Testis (tissue), 3 donors: ENCODE measurements around the gene LYST. TPM values are rescaled to one million over a fixed set of nuclear protein-coding genes. Genes with fewer than 3 reads are reported as not detected.

Experiments
- DNase-seq: peaks from one replicate; pipeline ENCODE4 v3.0.0-alpha.2; 2019
- H3K27ac ChIP-seq, 2 donors: fragments of 200-600 bp; sonication (generic); one replicate each; pipeline ENCODE4 v1.5.1; 2019
- H3K27me3 ChIP-seq: fragments of 200-600 bp; sonication (generic); one replicate; pipeline ENCODE4 v1.5.1; 2019
- H3K36me3 ChIP-seq: fragments of 200-600 bp; sonication (generic); one replicate; pipeline ENCODE4 v1.5.1; 2017; ENCODE audit warnings: low read depth; ENCODE audit errors: missing control alignments
- H3K4me1 ChIP-seq: fragments of 200-600 bp; sonication (generic); one replicate; pipeline ENCODE4 v1.5.1; 2019
- H3K4me3 ChIP-seq, 2 donors: fragments of 200-600 bp; sonication (generic); one replicate each; pipeline ENCODE4 v1.5.1; 2017 to 2019
- H3K9me3 ChIP-seq: fragments of 200-600 bp; sonication (generic); one replicate; pipeline ENCODE4 v1.5.1; 2017
- CTCF ChIP-seq, 3 experiments: fragments of 450-650 bp in 2 of 3; fragments of 200-600 bp in 1 of 3; sonication (generic) in 1 of 3; IDR thresholded peaks; one replicate each; pipeline ENCODE4 v1.5.1; 2016 to 2019; ENCODE audit warnings: antibody characterized with exemption in 3 of 3, mild to moderate bottlenecking in 2 of 3, moderate library complexity in 1 of 3
- POLR2A ChIP-seq: fragments of 450-650 bp; IDR thresholded peaks from one replicate; pipeline ENCODE4 v1.6.1; 2017; ENCODE audit warnings: antibody characterized with exemption, mild to moderate bottlenecking, moderate library complexity
- WGBS, 2 donors: methylation state at CpG; one replicate each; pipeline ENCODE4 v1.1.5; 2018; 5-methylcytosine and 5-hydroxymethylcytosine counted together
- intact Hi-C: fragments of 100-400 bp; cut with DNase I; formaldehyde crosslinking; loops from one replicate; pipeline ENCODE4 v1.15.1; 2023; ENCODE audit warnings: low total_unique reads
- polyA plus RNA-seq: library from polyadenylated mRNA; stranded (reverse); fragments of 350-450 nt; fragmentation: Illumina TruSeq; extraction: RNeasy Lipid Tissue Mini Kit (QIAGEN cat#74804); gene quantifications from one replicate; pipeline ENCODE4 v1.2.3, GENCODE V29; 2014; ENCODE audit warnings: low read depth, low replicate concordance; ENCODE audit not compliant: insufficient read depth
- total RNA-seq, 2 donors: library from RNA; depleted of rRNA; stranded (reverse); fragments of >200 nt; gene quantifications; one replicate each; pipeline ENCODE4 v1.2.3, GENCODE V29; 2016

The LYST gene
- total and polyA plus RNA-seq, 3 donors from 2014 or later = 22.9 to 69.1 (median 60.9) TPM

DNA sequence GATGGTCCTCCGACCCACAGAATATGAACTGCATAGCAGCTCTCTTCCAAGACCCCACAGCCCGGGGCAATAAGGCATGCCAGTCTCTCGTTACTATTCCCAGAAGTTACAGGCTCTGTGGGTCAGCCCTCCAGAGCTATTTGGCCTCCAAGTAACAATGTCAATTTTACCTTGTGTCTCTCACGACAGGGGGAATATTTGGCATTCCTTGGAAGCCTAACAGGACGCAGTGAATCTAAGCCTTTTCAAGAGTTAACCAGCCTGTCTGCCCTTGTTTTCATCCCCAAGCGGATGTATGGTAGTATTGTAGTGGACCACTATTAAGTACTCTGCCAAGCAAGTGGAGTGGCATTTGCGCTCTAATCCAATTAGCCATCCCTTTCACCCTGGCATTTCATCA is 192.7 kb downstream of the LYST start:
- no peak overlapping the region for H3K27ac ChIP-seq
- intact Hi-C loops = no loop called here
- H3K27me3 ChIP-seq = no peaks in the 10 kb centered on the region
- no peak for DNase-seq
- H3K9me3 ChIP-seq = no peaks in the 10 kb centered on the region
- no peaks in the 10 kb centered on the region for H3K4me1 ChIP-seq
- H3K36me3 ChIP-seq = no peaks in the 10 kb centered on the region
- 75 to 79% methylated on average over 7 of the region's 7 CpGs for WGBS, 2 donors
- TF ChIP-seq CTCF (IDR thresholded peaks at IDR 0.05) (no peak), POLR2A (no peak)
- H3K4me3 ChIP-seq = no peak overlapping the region

DNA sequence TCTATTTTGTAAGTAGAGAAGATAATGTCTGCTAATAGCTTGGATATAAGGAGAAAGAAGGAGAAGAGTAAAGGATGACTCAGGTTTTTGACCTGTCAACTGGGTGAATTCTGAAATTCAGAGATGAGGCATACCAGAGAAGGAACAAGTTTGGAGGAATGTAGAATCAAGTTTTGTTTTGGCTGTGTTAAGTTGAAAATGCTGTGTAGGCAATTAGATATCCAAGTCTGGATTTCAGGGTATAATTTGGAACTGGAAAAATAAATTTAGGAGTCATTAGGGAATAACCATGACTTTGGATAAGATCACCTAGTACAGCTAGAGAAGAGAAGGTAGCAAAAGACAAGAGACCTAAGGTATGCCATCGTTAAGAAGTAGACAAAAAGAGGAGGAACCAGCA is 194.7 kb downstream of the LYST start:
- no peak for TF ChIP-seq CTCF (IDR thresholded peaks at IDR 0.05)
- TF ChIP-seq POLR2A = no peak
- Histone ChIP-seq H3K27ac (no peak overlapping the region), H3K4me1 (no peaks in the 10 kb centered on the region), H3K9me3 (no peaks in the 10 kb centered on the region), H3K4me3 (no peak overlapping the region), H3K36me3 (no peaks in the 10 kb centered on the region), H3K27me3 (no peaks in the 10 kb centered on the region)
- WGBS, 2 donors = 96 to 100% methylated on average over 1 of the region's 1 CpG
- intact Hi-C loops = no loop called here
- no peak for DNase-seq

GRCh38 chr1:235670157-235670776 is 196.4 kb downstream of the LYST start:
- no peak for DNase-seq
- 97% methylated on average over 8 of the region's 8 CpGs for WGBS, 2 donors
- Histone ChIP-seq H3K27me3 (no peaks in the 10 kb centered on the region), H3K27ac (no peak overlapping the region), H3K9me3 (no peaks in the 10 kb centered on the region), H3K4me3 (no peak overlapping the region), H3K4me1 (no peaks in the 10 kb centered on the region), H3K36me3 (no peaks in the 10 kb centered on the region)
- intact Hi-C loops = no loop called here
- TF ChIP-seq CTCF (IDR thresholded peaks at IDR 0.05) = no peak
- no peak for TF ChIP-seq POLR2A

GRCh38 chr1:235669277-235669676 is 197.4 kb downstream of the LYST start:
- no peak for TF ChIP-seq POLR2A
- TF ChIP-seq CTCF (IDR thresholded peaks at IDR 0.05) = no peak
- intact Hi-C loops = no loop called here
- Histone ChIP-seq H3K36me3 (no peaks in the 10 kb centered on the region), H3K27ac (no peak overlapping the region), H3K4me3 (no peak overlapping the region), H3K27me3 (no peaks in the 10 kb centered on the region), H3K4me1 (no peaks in the 10 kb centered on the region), H3K9me3 (no peaks in the 10 kb centered on the region)
- 71 to 76% methylated on average over 3 of the region's 3 CpGs for WGBS, 2 donors
- no peak for DNase-seq

- Histone ChIP-seq H3K27ac (no peak overlapping the region), H3K4me3 (no peak overlapping the region), H3K27me3 (no peaks in the 10 kb centered on the region), H3K4me1 (no peaks in the 10 kb centered on the region), H3K9me3 (no peaks in the 10 kb centered on the region), H3K36me3 (no peaks in the 10 kb centered on the region)
- WGBS, 2 donors = 89 to 94% methylated on average over 4 of the region's 4 CpGs
- intact Hi-C loops = no loop called here
- no peak for DNase-seq
- TF ChIP-seq CTCF (IDR thresholded peaks at IDR 0.05) (no peak), POLR2A (no peak)
Observed at GRCh38 chr1:235663628-235664027, 203.1 kb downstream of the LYST start.
